HepG2 (cell line): ENCODE measurements around the gene CLIC3. TPM values are rescaled to one million over a fixed set of nuclear protein-coding genes. Genes with fewer than 3 reads are reported as not detected.

ENCODE experiments used
- ATAC-seq: fragments of 200-7000 bp; cut with Tn5 transposase; 3 replicates; pipeline ENCODE4 v1.9.1; 2020; ENCODE audit warnings: mild to moderate bottlenecking, moderate library complexity
- BruUV-seq: library from RNA; stranded (reverse); fragments of 400-500 nt; replicated peaks from 2 replicates; lab custom pipeline; 2021; lab: Mats Ljungman, UMichigan
- CTCF ChIA-PET: fragments of 300-600 bp; formaldehyde crosslinking; extraction: SDS; loops from one replicate; lab custom pipeline; 2021; ENCODE audit warnings: low total read pairs, inconsistent platforms, low intra/inter-chr PET ratio; lab: Yijun Ruan, JAX
- POLR2A ChIA-PET: fragments of 350-600 bp; sonication (Branson Sonifier 250); formaldehyde crosslinking; loops from one replicate; lab custom pipeline; 2020; ENCODE audit warnings: antibody characterized with exemption, inconsistent platforms; lab: Yijun Ruan, JAX
- DNase-seq: peaks from one replicate; pipeline ENCODE4 v3.0.0-alpha.2; 2015; ENCODE audit warnings: low spot score
- FAIRE-seq: peaks from 3 replicates; lab custom pipeline; 2011; peaks lifted over from hg19 to GRCh38; lab: Jason Lieb, UNC
- H2AFZ ChIP-seq: one replicate; pipeline ENCODE4 v1.6.1; 2011; ENCODE audit warnings: low read length, inconsistent platforms
- H3K27ac ChIP-seq: fragments of 300-600 bp; 3 replicates; pipeline ENCODE4 v1.8.0; 2011; ENCODE audit warnings: mixed run types, mild to moderate bottlenecking, mixed read lengths, low read length, inconsistent platforms; ENCODE audit not compliant: insufficient read depth; ENCODE audit errors: extremely low read length
- H3K27me3 ChIP-seq, 2 experiments: fragments of 200-600 bp in 1 of 2; 2 replicates in 1 of 2; 3 replicates in 1 of 2; pipeline versions ENCODE4 v1.6.0 to v1.8.0; 2011; ENCODE audit warnings: low read length in 2 of 2, mild to moderate bottlenecking in 2 of 2, moderate library complexity in 2 of 2, inconsistent platforms in 1 of 2; ENCODE audit not compliant: insufficient read depth in 2 of 2, control insufficient read depth in 1 of 2
- H3K36me3 ChIP-seq, 2 experiments: fragments of 200-600 bp in 1 of 2; replicated peaks in 1 of 2; 2 replicates in 1 of 2; 3 replicates in 1 of 2; pipeline versions ENCODE4 v1.5.1 to v1.8.0; 2011; ENCODE audit warnings: low read length in 2 of 2, inconsistent platforms in 1 of 2; ENCODE audit not compliant: insufficient read depth in 2 of 2, control insufficient read depth in 1 of 2
- H3K4me1 ChIP-seq: 2 replicates; pipeline ENCODE4 v1.5.1; 2012; ENCODE audit warnings: low read length, inconsistent platforms; ENCODE audit not compliant: insufficient read depth
- H3K4me2 ChIP-seq: 2 replicates; pipeline ENCODE4 v1.6.0; 2011; ENCODE audit warnings: low read depth, low read length, inconsistent platforms
- H3K4me3 ChIP-seq, 3 experiments: fragments of 200-600 bp in 1 of 3; sonication (generic), shearing (Covaris generic) in 1 of 3; replicated peaks in 1 of 3; 2 replicates each; pipeline ENCODE4 v1.5.1; 2011 to 2016; ENCODE audit warnings: low read length in 3 of 3, inconsistent platforms in 2 of 3, low read depth in 2 of 3, mild to moderate bottlenecking in 2 of 3, control low read depth in 1 of 3, mixed read lengths in 1 of 3; ENCODE audit not compliant: insufficient read depth in 1 of 3
- H3K79me2 ChIP-seq: one replicate; pipeline ENCODE4 v1.6.1; 2011; ENCODE audit warnings: low read length, inconsistent platforms; ENCODE audit not compliant: insufficient read depth
- H3K9ac ChIP-seq: 2 replicates; pipeline ENCODE4 v1.6.0; 2011; ENCODE audit warnings: mild to moderate bottlenecking, low read depth, low read length, inconsistent platforms; ENCODE audit not compliant: insufficient read depth
- H3K9me3 ChIP-seq: 2 replicates; pipeline ENCODE4 v1.5.1; 2012; ENCODE audit warnings: mild to moderate bottlenecking, low read length
- H4K20me1 ChIP-seq: 2 replicates; pipeline ENCODE4 v1.6.0; 2011; ENCODE audit warnings: inconsistent platforms, mild to moderate bottlenecking, low read length, moderate library complexity; ENCODE audit not compliant: insufficient read depth
- BHLHE40 ChIP-seq: IDR thresholded peaks from 2 replicates; pipeline ENCODE4 v1.6.1; 2011; ENCODE audit warnings: low read length, improper control_type of control experiment
- CEBPB ChIP-seq: IDR thresholded peaks from 2 replicates; pipeline ENCODE4 v1.6.1; 2011; ENCODE audit warnings: low read depth, low read length, improper control_type of control experiment, borderline replicate concordance
- ELF4 ChIP-seq: sonication (generic); formaldehyde crosslinking; IDR thresholded peaks from 2 replicates; pipeline ENCODE4 v1.5.0; 2020; ENCODE audit warnings: missing genetic modification reagents, mild to moderate bottlenecking, moderate library complexity, borderline replicate concordance
- HNRNPL ChIP-seq: fragments of 200-400 bp; formaldehyde crosslinking; IDR thresholded peaks from 2 replicates; pipeline ENCODE4 v1.6.1; 2017; ENCODE audit warnings: mild to moderate bottlenecking, low read depth, low read length
- KMT2A ChIP-seq: sonication (generic); formaldehyde crosslinking; IDR thresholded peaks from 2 replicates; pipeline ENCODE4 v1.4.0; 2020; ENCODE audit warnings: missing genetic modification reagents
- MXI1 ChIP-seq: IDR thresholded peaks from 3 replicates; pipeline ENCODE4 v1.6.1; 2012; ENCODE audit warnings: low read depth, low read length, inconsistent platforms, borderline replicate concordance
- NR2F6 ChIP-seq, 2 experiments: IDR thresholded peaks; 2 replicates each; pipeline ENCODE4 v1.6.1; 2016; ENCODE audit warnings: antibody characterized with exemption in 1 of 2, mild to moderate bottlenecking in 1 of 2
- PCBP1 ChIP-seq: fragments of 200-400 bp; formaldehyde crosslinking; IDR thresholded peaks from 2 replicates; pipeline ENCODE4 v1.6.1; 2017; ENCODE audit warnings: mild to moderate bottlenecking, low read depth, low read length, borderline replicate concordance
- RBM22 ChIP-seq: fragments of 200-400 bp; formaldehyde crosslinking; optimal IDR thresholded peaks from 2 replicates; pipeline ENCODE3; 2017; ENCODE audit warnings: mild to moderate bottlenecking, low read length, moderate library complexity
- RFX1 ChIP-seq: fragments of 450-650 bp; IDR thresholded peaks from 2 replicates; pipeline ENCODE4 v1.6.1; 2017
- RFX3 ChIP-seq: IDR thresholded peaks from 2 replicates; pipeline ENCODE4 v1.6.1; 2016; ENCODE audit warnings: missing biosample characterization, missing genetic modification reagents
- SP5 ChIP-seq: IDR thresholded peaks from 2 replicates; pipeline ENCODE4 v1.6.1; 2016; ENCODE audit warnings: low read depth, borderline replicate concordance
- ZFP36 ChIP-seq: fragments of 150-350 bp; IDR thresholded peaks from 2 replicates; pipeline ENCODE4 v1.6.1; 2018; ENCODE audit warnings: borderline replicate concordance, low read length, low read depth; ENCODE audit not compliant: partially characterized antibody
- ZNF432 ChIP-seq: sonication (generic); formaldehyde crosslinking; IDR thresholded peaks from 2 replicates; pipeline ENCODE4 v1.5.0; 2020; ENCODE audit warnings: missing genetic modification reagents, mild to moderate bottlenecking, borderline replicate concordance
- ZSCAN30 ChIP-seq: sonication (generic); formaldehyde crosslinking; IDR thresholded peaks from 2 replicates; pipeline ENCODE4 v1.5.0; 2020; ENCODE audit warnings: mild to moderate bottlenecking, missing genetic modification reagents
- WGBS: methylation state at CpG from one replicate; pipeline ENCODE4 v1.1.6; 2017; ENCODE audit warnings: low lambda C conversion rate; 5-methylcytosine and 5-hydroxymethylcytosine counted together
- in situ Hi-C: cut with HindIII; loops from 2 replicates; pipeline ENCODE4 v1.10.0; 2017; ENCODE audit warnings: low pct_unique_long_range_greater_than_20kb; ENCODE audit not compliant: extremely low pct_ligation_motif_present
- intact Hi-C: fragments of 100-400 bp; cut with micrococcal nuclease; formaldehyde crosslinking; loops from one replicate; pipeline ENCODE4 v1.10.0; 2022; ENCODE audit not compliant: unreplicated experiment
- polyA plus RNA-seq, 8 experiments: library from polyadenylated mRNA; depleted of rRNA in 3 of 8; stranded (reverse) in 7 of 8; unstranded in 1 of 8; fragments of >200 nt; fragmentation: Illumina TruSeq in 4 of 8; extraction: Trizol in 4 of 8; gene quantifications; 2 replicates each; pipeline versions ENCODE4 v1.2.1 to v1.2.3, GENCODE V29; 2011 to 2016; ENCODE audit warnings: low read depth in 4 of 8, missing spikeins in 1 of 8, mixed read lengths in 1 of 8; ENCODE audit not compliant: insufficient read depth in 1 of 8
- total RNA-seq, 5 experiments: library from RNA; depleted of rRNA; stranded (reverse); fragments of >200 nt; fragmentation: Illumina TruSeq; extraction: Trizol; gene quantifications; 2 replicates each; pipeline ENCODE4 v1.2.3, GENCODE V29; 2016; ENCODE audit warnings: low read depth in 1 of 5
- TF ChIP-seq, protein P1 (sequence below): sonication (generic); formaldehyde crosslinking; IDR thresholded peaks from 2 replicates; pipeline ENCODE4 v1.5.1; 2020; ENCODE audit warnings: mild to moderate bottlenecking, missing genetic modification reagents, moderate library complexity
- TF ChIP-seq, protein P2 (sequence below): sonication (generic); formaldehyde crosslinking; IDR thresholded peaks from 2 replicates; pipeline ENCODE4 v1.5.1; 2020; ENCODE audit warnings: missing genetic modification reagents, mild to moderate bottlenecking, borderline replicate concordance
- TF ChIP-seq, protein P3 (sequence below): sonication (generic); formaldehyde crosslinking; IDR thresholded peaks from 2 replicates; pipeline ENCODE4 v1.5.1; 2020; ENCODE audit warnings: mild to moderate bottlenecking, missing genetic modification reagents, borderline replicate concordance

The CLIC3 gene
- total and polyA plus RNA-seq, 2 of the 13 experiments (the other 11 are each of a cell fraction or from before 2014, with no cell fraction given): 0.51 to 1.5 TPM

DNA sequence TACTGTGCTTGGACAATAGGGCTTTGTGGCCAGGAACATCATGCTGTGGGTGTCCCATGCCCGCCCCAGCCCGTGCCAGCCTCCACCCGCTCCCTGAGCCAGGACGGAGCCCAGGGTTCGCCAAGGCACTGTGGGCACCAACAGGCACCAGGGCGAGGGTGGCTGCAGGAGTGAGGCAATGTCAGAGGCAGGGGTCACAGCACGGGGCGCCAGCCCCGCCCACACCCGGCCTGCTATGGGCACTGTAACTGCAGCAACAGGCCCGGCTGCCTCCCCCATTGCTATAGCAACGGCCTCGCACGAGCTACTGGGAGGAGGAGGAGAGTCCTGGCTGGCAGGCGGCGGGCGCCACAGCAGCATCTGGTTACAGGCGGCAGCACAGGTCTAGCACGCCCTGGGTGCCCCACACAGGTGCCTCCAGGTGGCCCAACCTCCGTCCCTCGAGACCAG lies 29.2 kb upstream of the CLIC3 start:
- H3K27me3 ChIP-seq: peaks cover 0 to 16% of the 10 kb centered on the region in 2 experiments; a peak in 2 of 5 replicates
- WGBS: no CpG with 5 or more reads among the region's 21 CpGs
- H2AFZ ChIP-seq: no peak overlapping the region
- H3K4me3 ChIP-seq: no peak overlapping the region; a peak in 1 of 6 replicates
- no peaks in the 10 kb centered on the region for H4K20me1 ChIP-seq
- no peak for FAIRE-seq
- no peaks in the 10 kb centered on the region for H3K9me3 ChIP-seq
- ChIA-PET POLR2A (interaction anchor here (1.4 kb wide), 1 partner anchor 9 kb away, joined by 3 read pairs; no protein-coding TSS in a partner anchor), CTCF (no interaction called here)
- no peaks in the 10 kb centered on the region for H3K79me2 ChIP-seq
- peak; percentile 52 for DNase-seq
- no TSS peak for BruUV-seq
- in situ Hi-C loops: no loop called here
- intact Hi-C loops: no loop called here
- no peak overlapping the region for H3K27ac ChIP-seq
- ATAC-seq: no peak
- peaks cover 83% of the 10 kb centered on the region for H3K4me1 ChIP-seq
- no peak overlapping the region for H3K9ac ChIP-seq
- H3K4me2 ChIP-seq: peak overlapping the region; percentile 23; the same call in 1 of the 2 replicates
- no peaks in the 10 kb centered on the region for H3K36me3 ChIP-seq
- peak; percentile 76 for TF ChIP-seq RFX3 (CRISPR knock-in tag)
- peak; percentile 98 for TF ChIP-seq HNRNPL
- peak; percentile 80; the same call in 2 of the 3 replicates for TF ChIP-seq MXI1
- TF ChIP-seq ZNF432 (CRISPR knock-in tag): no peak
- TF ChIP-seq ELF4 (CRISPR knock-in tag): no peak
- TF ChIP-seq ZFP36: no peak
- TF ChIP-seq SP5 (CRISPR knock-in tag): 0 out of 2 replicates have a peak, but pooled peaks have one; percentile 12
- TF ChIP-seq, protein P1, sequence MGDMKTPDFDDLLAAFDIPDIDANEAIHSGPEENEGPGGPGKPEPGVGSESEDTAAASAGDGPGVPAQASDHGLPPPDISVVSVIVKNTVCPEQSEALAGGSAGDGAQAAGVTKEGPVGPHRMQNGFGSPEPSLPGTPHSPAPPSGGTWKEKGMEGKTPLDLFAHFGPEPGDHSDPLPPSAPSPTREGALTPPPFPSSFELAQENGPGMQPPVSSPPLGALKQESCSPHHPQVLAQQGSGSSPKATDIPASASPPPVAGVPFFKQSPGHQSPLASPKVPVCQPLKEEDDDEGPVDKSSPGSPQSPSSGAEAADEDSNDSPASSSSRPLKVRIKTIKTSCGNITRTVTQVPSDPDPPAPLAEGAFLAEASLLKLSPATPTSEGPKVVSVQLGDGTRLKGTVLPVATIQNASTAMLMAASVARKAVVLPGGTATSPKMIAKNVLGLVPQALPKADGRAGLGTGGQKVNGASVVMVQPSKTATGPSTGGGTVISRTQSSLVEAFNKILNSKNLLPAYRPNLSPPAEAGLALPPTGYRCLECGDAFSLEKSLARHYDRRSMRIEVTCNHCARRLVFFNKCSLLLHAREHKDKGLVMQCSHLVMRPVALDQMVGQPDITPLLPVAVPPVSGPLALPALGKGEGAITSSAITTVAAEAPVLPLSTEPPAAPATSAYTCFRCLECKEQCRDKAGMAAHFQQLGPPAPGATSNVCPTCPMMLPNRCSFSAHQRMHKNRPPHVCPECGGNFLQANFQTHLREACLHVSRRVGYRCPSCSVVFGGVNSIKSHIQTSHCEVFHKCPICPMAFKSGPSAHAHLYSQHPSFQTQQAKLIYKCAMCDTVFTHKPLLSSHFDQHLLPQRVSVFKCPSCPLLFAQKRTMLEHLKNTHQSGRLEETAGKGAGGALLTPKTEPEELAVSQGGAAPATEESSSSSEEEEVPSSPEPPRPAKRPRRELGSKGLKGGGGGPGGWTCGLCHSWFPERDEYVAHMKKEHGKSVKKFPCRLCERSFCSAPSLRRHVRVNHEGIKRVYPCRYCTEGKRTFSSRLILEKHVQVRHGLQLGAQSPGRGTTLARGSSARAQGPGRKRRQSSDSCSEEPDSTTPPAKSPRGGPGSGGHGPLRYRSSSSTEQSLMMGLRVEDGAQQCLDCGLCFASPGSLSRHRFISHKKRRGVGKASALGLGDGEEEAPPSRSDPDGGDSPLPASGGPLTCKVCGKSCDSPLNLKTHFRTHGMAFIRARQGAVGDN (CRISPR knock-in tag): peak; percentile 38; the same call in 1 of the 2 replicates
- TF ChIP-seq KMT2A (CRISPR knock-in tag): no peak
- TF ChIP-seq NR2F6 (IDR thresholded peaks at IDR 0.05): peak; percentile 18; the same call in 1 of the 2 replicates
- TF ChIP-seq NR2F6 (CRISPR knock-in tag; IDR thresholded peaks at IDR 0.05): peak; percentile 20; the same call in 1 of the 2 replicates
- peak; percentile 51 for TF ChIP-seq RBM22
- peak; percentile 49; the same call in 1 of the 2 replicates for TF ChIP-seq BHLHE40
- TF ChIP-seq, protein P2, sequence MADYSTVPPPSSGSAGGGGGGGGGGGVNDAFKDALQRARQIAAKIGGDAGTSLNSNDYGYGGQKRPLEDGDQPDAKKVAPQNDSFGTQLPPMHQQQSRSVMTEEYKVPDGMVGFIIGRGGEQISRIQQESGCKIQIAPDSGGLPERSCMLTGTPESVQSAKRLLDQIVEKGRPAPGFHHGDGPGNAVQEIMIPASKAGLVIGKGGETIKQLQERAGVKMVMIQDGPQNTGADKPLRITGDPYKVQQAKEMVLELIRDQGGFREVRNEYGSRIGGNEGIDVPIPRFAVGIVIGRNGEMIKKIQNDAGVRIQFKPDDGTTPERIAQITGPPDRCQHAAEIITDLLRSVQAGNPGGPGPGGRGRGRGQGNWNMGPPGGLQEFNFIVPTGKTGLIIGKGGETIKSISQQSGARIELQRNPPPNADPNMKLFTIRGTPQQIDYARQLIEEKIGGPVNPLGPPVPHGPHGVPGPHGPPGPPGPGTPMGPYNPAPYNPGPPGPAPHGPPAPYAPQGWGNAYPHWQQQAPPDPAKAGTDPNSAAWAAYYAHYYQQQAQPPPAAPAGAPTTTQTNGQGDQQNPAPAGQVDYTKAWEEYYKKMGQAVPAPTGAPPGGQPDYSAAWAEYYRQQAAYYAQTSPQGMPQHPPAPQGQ: no peak
- TF ChIP-seq ZSCAN30 (CRISPR knock-in tag): no peak
- TF ChIP-seq CEBPB: 0 out of 2 replicates have a peak, but pooled peaks have one; percentile 9
- TF ChIP-seq, protein P3, sequence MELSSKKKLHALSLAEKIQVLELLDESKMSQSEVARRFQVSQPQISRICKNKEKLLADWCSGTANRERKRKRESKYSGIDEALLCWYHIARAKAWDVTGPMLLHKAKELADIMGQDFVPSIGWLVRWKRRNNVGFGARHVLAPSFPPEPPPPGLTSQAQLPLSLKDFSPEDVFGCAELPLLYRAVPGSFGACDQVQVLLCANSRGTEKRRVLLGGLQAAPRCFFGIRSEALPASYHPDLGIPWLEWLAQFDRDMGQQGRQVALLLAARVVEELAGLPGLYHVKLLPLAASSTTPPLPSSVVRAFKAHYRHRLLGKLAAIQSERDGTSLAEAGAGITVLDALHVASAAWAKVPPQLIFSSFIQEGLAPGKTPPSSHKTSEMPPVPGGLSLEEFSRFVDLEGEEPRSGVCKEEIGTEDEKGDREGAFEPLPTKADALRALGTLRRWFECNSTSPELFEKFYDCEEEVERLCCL (CRISPR knock-in tag): no peak
- peak; percentile 81 for TF ChIP-seq RFX1
- TF ChIP-seq PCBP1: 0 out of 2 replicates have a peak, but pooled peaks have one; percentile 22
